ENCODE measurements around the gene ADPRHL1.

The ADPRHL1 gene

GRCh38 chr13:113448885-113449692, 4.2 kb downstream of the ADPRHL1 start:
- H3K4me3 ChIP-seq (ENCODE audit: low read depth, low read length) = peak overlapping the region; percentile 61
- TF ChIP-seq, protein P1, sequence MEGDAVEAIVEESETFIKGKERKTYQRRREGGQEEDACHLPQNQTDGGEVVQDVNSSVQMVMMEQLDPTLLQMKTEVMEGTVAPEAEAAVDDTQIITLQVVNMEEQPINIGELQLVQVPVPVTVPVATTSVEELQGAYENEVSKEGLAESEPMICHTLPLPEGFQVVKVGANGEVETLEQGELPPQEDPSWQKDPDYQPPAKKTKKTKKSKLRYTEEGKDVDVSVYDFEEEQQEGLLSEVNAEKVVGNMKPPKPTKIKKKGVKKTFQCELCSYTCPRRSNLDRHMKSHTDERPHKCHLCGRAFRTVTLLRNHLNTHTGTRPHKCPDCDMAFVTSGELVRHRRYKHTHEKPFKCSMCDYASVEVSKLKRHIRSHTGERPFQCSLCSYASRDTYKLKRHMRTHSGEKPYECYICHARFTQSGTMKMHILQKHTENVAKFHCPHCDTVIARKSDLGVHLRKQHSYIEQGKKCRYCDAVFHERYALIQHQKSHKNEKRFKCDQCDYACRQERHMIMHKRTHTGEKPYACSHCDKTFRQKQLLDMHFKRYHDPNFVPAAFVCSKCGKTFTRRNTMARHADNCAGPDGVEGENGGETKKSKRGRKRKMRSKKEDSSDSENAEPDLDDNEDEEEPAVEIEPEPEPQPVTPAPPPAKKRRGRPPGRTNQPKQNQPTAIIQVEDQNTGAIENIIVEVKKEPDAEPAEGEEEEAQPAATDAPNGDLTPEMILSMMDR (IDR thresholded peaks at IDR 0.05; ENCODE audit: insufficient read depth, low read depth, low read length, missing control alignments) = no peak
- DNase-seq (ENCODE audit: low read depth) = peak; percentile 96

DNA sequence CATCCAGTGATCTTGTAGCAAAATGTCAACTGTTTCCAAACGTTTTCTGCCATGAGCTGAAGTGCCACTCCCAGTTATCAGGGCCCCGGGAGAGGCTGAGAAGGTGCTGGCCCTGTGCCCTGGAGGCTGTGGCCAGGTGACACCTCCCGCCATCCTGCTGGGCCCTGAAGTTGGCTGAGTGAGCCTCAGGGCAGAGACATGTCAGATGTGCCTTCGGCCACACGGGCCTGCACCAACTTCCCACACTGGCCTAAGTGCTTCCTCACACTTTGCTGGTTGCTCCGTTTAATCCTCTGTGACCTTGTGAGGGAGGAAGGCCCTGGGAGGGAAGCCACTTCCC, 4.8 kb downstream of the ADPRHL1 start:
- TF ChIP-seq, protein P1 (IDR thresholded peaks at IDR 0.05; ENCODE audit: insufficient read depth, low read depth, low read length, missing control alignments) = no peak
- H3K4me3 ChIP-seq (ENCODE audit: low read depth, low read length) = peak overlapping the region; percentile 61
- DNase-seq (ENCODE audit: low read depth) = peak; percentile 54

DNA sequence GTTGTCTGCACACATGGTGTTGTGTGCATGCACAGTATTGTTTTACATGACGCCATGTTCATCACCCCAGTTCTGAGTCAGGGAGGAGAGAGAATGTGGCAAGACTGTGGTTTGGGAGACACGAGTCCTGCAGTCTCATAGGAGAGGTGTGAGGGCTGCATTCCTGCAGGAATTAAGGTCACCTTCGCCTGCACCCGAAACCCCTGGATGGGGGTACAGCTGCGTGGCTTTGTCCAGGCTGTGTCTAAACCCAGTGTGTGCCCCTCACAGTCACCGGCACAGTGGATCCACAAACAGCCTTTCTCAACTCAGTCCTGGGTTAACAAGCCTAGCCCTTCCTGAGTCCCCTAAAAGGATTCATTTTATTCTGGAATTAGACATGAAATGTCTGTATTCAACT, 5.7 kb downstream of the ADPRHL1 start:
- TF ChIP-seq, protein P1 (IDR thresholded peaks at IDR 0.05; ENCODE audit: insufficient read depth, low read depth, low read length, missing control alignments) = no peak
- no peak overlapping the region for H3K4me3 ChIP-seq (ENCODE audit: low read depth, low read length)
- no peak for DNase-seq (ENCODE audit: low read depth)

GRCh38 chr13:113446488-113446854, 6.8 kb downstream of the ADPRHL1 start:
- TF ChIP-seq, protein P1 (IDR thresholded peaks at IDR 0.05; ENCODE audit: insufficient read depth, low read depth, low read length, missing control alignments) = no peak
- no peak overlapping the region for H3K4me3 ChIP-seq (ENCODE audit: low read depth, low read length)
- no peak for DNase-seq (ENCODE audit: low read depth)

DNA sequence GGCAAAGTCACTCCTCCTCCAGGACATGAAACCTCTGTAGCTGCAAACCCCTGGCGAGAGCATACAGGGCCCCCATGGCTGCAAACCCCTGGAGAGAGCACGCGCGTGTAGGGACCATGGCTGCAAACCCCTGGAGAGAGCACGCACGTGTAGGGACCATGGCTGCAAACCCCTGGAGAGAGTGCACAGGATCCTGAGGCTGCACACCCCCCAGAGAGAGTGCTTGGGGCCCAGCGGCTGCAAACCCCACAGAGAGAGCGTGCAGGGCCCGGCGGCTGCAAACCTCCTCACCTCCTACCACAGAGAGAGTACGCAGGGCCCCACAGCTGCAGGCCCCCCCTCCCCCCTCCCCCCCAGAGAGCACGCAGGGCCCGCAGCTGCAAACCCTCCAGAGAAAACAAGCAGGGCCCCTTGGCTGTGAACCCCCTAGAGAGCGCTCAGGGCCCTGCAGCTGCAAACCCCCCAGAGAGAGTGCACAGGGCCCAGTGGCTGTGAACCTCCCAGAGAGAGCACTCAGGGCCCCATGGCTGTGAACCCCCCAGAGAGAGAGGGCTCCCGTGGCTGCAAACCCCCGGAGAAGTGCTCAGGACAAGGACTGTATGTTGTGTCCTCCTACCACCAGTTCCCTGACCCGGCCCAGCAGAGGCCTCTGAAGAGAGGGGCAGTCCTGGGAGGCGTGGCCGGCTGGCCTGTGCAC, 7.3 kb downstream of the ADPRHL1 start:
- no peak overlapping the region for H3K4me3 ChIP-seq (ENCODE audit: low read depth, low read length)
- TF ChIP-seq, protein P1 (IDR thresholded peaks at IDR 0.05; ENCODE audit: insufficient read depth, low read depth, low read length, missing control alignments) = no peak

GRCh38 chr13:113443991-113444390, 9.3 kb downstream of the ADPRHL1 start:
- no peak for DNase-seq (ENCODE audit: low read depth)
- TF ChIP-seq, protein P1 (IDR thresholded peaks at IDR 0.05; ENCODE audit: insufficient read depth, low read depth, low read length, missing control alignments) = no peak
- no peak overlapping the region for H3K4me3 ChIP-seq (ENCODE audit: low read depth, low read length)

More for the DNA sequence above, 7.3 kb downstream of the ADPRHL1 start:
- DNase-seq (ENCODE audit: low read depth) = peak; percentile 82
